GM21825 (cell line): ENCODE results near the gene PTPRM.

Experiments used
- ATAC-seq: cut with Tn5 transposase; IDR thresholded peaks from one replicate; pipeline ENCODE4 v1.9.1; 2021; ENCODE audit warnings: mild to moderate bottlenecking, moderate library complexity; ENCODE audit not compliant: unreplicated experiment

Gene PTPRM

DNA sequence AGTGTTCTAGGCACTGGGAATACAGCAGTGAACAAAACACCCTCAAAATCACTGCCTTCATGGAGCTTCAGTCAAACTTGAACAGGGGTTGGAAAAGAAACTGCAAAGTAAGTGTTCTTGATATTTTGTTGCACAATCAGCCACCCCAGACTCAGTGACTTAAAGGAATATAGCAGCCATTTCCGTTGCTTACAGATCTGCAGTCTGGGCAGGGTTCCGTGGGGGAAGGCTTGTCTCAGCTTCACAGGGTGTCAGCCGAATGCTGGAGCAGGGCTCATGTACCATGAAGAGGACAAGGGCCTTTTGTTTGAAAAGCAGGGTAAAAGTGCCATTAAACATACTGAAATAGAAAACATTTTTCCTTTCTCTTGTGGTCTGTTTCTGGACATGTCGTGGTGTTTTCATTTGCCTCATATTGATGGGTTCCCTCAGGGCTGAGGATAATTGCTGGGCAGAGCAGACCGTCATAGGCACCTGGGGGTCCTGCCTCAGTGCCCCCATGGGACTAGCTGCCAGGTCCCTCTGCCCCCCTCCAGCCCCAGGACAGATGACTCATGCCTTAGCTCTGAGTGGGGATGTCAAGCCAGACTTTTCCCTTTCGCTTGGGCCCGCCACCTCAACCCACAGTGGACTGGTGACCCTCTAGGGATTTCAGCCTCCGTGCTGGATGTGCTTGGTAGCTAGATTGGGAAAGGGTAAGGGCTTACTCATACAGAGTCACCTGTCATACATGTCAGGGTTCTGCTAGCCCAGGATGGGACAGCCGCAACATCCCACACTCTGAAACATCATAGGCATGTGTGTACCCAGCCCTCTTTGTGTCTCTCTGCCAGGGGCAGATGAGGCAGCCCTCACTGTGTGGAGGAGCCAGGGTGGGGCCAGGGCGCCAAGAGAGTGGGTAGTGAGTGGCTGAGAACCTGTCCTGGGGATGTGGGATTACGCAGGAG lies 96.5 kb downstream of the PTPRM start:
- no peak for ATAC-seq

DNA sequence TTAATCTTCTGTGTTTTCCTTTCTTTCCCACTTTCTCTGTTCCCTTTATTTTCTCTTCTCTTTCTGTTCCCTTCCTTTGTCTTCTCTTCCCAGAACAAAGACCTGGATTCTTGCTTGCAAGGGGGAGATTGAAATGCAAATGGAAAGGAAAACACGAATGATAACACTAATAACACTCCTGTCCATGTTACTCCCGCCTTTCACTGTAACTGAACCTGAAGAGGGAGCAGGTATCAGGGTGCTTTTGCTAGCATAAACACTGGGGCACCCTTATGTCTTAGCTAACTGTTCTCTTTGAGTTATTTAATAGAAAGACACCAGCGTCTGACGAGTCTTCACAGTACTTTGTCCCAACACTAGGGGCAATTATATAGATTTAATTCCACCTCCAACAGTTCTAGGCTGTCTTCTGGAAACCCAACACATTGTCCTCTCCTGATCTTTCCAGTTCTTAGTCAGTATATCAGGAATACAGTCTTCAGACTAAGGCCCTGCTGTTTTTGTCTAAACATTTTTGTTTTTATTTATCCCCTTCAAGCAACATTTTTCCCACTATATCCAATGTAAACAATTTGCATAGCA lies 99.2 kb downstream of the PTPRM start:
- no peak for ATAC-seq

DNA sequence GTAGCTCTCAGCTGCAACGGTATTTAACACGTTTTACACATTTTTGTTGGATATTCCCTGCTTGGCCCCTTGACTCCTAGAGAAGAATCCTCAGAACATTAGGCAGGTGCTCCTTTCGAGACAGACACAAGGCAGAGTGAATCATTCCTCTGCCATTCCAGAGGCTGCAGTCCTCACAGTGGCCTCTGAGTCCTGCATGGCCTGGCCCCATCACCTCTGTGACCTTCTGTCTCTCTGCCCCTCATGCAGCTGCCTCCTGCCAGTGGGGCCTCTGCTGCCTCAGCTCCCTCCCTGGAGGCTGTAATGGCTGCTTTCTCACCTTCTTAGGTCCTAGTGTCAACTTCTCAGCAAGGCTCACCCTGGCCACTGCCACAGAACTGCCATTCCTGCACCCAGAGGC lies 101.3 kb downstream of the PTPRM start:
- no peak for ATAC-seq

DNA sequence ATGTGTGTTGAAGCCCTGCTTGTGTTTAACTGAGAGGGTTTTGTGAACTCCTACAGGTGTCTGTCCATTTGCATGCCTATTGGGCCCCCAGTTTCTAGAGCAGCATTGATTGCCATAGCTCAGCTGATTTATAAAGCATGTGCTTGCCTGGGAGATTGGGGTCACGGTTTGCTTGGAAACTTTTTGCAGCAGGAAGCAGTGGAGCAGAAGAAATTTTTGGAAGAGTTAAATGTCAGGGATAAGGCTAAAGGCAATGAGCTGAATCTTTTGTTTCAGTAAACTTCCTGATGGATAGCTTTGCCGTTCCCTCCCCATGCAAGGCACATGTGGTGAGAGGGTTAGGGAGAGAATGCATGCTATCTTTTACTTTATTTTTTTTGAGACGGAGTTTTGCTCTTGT lies 102.2 kb downstream of the PTPRM start:
- no peak for ATAC-seq

DNA sequence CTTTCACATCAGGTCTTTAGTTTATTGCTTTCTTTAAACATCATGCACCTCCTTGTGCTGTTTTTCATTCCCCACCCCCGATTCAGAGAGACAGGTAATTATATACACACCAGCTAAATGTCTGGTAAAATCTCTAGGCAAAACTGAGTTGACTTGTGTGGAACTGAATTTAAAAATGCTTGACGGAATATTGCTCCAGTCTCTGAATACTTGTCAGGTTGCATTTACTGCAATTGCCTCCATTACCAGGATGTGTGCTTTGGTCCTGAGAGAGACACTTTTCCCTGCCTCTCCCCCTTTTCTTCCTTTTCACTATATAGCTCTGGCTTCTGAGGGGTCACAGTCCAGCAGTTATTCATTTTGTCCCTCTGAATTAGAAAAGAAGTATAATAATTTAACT lies 104.0 kb downstream of the PTPRM start:
- no peak for ATAC-seq

DNA sequence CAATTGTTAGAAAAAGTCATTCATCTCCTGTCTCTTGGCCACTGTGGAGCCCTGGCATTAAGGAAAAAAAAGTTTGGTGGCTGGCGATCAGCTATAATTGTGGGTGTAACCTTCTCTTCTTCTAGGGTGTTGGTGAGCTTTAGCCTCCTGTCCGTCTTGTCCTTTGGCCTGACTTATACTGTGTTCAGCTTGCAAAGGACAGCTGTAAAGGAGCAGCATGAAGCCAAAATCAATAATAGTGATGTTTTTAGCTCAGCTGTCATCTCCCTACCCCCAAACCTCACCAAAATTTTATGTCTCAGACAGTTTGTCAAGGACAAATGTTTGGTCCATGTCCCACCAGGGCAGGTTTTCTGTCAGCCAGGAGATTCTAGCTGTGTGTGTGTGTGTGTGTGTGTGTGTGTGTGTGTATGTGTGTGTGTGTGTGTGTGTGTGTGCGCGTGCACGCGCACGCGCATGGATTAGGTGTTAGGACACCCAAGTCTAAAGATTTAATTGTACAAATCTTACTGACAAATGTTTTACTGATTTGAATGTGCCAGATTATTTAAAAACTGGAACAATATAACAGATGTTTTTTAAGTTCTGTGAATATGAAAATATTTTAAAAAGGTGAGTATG lies 109.2 kb downstream of the PTPRM start:
- no peak for ATAC-seq

DNA sequence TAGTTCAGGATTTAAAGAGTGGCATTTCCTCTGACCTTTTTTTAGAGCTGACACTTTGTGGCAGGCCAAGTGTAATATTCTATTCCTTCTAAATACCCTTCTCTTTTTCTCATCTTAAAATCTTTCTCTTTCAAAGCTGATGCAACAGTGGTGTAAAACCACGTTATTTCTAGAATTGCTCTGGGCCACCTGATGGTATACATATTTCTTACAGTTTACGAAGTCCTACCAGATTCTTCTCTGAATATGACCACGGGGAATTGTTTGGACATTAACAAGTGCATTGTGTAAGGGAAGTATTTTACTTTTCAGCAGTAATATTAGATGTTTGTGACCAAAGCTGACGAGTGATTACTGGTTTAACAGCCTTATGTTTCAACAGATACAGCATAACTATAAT lies 109.9 kb downstream of the PTPRM start:
- ATAC-seq = no peak

DNA sequence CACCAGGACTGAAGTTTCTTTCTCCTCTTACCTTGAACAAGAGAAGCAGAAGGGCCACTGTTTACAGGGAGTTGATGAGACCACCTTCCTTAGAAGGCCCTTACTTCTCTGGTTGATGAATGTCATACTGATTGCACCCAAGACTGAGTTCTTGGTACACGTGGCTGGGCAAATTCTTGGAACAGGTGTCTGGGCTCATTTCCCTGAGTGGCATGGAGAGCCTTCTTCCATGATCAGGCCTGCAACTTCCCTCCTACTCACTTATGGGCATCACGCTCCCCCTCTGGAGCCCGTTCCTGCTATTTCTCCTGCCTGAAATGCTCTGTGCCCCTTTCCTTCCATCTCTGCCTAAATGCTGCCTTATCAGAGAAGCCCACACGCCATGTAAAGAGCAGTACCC lies 110.3 kb downstream of the PTPRM start:
- no peak for ATAC-seq

DNA sequence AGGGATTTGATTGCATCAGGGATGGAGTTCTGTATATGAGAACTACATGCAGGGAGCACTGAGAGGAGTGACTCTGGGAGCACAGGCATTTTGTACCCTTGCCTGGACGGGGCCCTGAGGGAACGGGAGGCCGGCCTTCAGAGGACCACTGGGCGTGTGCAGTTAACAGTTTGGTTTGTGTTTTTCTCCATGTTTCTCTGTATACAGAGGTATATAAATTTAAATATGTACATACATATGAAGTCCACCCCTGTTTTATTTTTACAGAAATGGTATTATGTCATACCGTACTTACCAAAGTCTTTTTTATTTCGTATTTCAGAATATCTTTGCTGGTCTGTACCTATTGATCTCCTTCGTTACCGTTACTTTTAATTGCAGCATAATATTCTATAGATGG lies 111.3 kb downstream of the PTPRM start:
- no peak for ATAC-seq

DNA sequence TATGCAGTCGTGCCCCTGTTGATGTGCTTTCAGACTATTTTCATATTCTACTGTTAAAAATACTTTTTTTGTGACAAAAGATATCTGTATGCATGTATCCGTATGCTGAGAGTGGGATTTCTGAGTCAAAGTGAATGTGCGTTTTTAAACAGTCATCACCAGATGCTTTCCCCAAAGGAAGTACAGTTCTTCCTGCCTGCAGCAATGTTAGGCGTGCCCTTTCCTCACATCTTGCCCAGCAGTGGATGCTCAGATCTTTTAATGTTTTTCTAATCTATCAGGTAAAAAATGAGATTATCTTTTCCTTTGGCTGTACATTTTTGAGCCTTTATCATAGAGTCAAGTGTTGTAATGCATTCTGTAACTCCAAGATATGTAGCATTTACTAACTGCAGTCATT lies 111.7 kb downstream of the PTPRM start:
- ATAC-seq = no peak

DNA sequence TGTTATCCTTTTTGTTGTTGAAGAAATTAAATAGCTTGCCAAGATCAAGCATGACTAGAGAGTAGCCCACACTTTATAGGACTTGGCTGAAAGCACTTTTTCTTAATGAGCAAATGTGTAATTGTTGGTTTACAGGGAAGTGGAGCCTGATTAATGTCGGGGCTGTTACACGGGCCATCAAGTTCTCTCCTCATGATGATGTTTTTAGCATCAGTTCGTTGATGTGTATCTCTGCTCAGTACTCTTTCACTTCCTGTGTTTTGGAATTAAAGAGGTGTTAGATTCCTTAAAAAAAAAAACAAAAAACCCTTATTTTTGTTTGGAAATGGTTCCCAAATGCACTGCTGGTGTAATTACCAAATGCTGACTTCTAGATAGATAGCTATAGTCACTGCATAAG lies 114.2 kb downstream of the PTPRM start:
- no peak for ATAC-seq

DNA sequence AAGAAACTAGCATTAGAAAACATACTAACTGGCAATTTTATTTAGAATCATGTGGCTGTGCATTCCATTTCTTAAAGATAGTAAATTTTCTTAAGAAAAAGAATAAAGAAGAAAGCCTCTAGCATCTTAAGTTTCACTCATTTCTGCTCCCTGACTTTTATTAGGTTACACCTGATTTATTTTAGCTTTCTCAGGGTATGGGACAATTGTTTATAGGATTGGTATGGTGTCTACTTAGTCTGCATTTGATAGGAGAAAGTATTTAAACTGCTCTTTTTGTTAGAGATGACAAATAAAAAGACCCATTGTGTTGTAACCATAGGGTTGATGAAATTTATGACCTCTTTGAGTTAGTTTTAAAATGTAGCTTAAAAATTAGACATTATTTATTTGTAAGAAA lies 115.2 kb downstream of the PTPRM start:
- no peak for ATAC-seq

DNA sequence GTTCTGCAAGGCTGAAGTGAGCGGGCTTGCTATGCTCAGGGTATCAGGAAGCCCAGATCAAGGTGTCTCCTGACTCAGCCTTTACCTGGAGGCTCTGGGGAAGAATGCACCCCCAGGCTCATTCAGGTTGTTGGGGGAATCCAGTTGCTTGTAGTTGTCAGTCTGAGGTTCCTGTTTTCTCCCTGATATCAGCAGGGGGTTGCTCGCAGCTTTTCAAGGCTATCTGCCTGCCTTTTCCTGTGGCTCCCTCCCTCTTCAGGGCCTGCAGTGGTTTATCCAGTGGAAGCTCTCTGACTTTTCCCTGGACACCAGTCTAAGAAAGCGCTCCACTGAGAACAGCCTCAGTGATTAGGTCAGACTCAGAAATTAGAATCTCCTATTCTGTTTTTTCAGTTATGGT lies 116.6 kb downstream of the PTPRM start:
- no peak for ATAC-seq

DNA sequence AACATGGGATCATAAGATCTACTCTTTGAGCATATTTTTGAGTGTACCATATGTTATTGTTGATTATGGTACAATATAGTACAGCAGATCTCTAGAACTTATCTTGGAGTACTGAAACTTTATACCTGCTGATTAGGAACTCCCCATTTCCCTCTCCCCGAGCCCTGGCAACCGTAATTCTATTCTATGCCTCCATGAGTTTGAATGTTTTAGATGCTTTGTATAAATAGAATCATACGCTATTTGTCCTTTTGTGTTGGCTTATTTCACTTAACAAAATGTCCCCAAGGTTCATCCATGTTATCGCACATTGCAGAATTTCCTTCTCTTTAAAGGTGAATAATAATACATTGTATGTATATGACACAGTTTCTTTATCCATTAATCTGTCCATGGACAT lies 117.2 kb downstream of the PTPRM start:
- ATAC-seq = no peak

DNA sequence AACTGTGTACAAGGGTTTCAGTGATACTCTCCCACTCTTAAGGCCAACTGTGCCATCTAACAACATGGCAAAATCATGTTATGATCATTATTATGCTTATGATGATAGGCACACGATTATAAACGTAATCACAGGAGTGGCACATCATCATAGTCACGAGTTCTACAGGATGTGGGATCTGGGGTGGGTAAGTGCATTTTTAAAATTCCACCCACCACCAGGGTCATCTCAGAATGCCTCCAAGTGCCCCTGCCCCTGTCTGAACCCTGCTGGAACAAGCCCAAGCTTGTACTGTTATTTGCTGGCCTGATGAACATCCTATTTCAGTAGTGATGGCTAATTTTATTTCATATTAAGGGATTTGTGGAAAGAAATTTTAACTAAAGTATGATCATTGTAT lies 117.8 kb downstream of the PTPRM start:
- no peak for ATAC-seq

DNA sequence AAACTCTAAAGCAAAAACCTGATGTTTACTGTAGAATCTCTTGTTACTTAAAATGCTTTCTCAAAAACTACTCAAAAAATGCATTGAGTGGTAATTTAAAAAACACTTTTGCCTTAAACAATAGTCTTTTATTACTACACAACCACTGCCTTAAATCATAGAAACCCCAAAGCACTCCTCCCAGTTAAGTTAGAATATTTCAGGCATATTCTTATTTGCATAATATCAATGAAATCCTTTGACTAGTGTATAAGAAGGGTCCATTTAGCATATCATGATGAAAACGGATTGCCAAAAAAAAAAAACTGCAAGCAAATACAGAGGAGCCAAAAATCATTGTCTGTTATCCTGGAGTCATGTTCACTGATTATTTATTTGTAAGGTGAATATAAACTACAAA lies 119.2 kb downstream of the PTPRM start:
- no peak for ATAC-seq

DNA sequence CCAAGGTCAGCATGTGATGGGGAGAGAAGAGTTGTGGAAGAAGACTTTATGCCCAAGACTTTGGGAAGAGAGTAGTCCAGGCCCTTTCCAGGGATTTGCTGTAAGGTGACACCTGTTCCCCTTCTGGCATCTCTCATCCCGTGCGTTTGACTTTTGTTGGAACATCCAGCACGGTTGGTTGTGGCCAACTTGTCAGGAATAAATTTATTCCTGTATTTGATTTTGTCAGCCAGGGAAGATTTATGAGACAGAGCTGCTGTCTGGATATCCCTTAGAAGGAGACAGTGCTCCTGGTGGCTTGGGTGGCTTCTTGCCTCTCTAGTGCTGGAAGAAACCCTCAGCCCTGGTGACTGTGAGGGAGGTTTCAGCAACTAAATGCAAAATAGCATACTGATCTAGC lies 121.5 kb downstream of the PTPRM start:
- no peak for ATAC-seq

DNA sequence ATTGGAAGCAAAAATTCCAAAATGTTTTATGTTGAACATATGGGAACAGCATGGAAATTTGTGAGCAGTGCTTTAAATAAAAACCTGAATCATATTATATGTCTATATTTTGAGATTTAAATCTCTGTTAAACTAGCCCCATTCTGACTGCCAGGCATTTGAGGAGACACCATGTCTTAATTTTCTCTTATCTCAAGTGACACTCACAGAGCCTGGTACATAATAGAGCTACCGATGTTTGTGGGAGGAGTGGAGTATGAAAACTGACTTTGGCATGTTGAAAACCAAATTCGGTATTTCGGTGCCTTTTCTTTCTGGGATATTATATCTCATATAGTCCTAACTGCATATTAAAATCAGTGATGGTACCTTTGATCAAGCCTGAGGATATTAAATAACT lies 124.1 kb downstream of the PTPRM start:
- ATAC-seq = no peak

DNA sequence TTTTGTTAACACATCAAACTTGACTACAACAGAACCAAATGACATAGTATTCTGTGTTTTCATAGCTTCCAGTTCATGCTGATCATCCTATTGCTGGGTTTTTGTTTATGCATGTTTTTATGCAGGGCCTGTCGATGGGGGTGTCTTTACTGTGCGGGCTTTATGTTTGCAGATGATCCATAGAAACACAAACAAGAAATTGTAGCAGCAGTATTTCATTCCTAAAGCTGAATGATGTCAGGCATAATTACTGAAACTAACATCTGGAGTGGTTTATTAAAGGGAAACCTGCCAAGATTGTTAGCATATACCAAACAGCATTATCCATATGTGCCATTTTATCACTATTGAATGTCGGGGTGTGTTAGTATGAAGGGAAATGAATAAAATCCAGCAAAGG lies 129.7 kb downstream of the PTPRM start:
- ATAC-seq = no peak

DNA sequence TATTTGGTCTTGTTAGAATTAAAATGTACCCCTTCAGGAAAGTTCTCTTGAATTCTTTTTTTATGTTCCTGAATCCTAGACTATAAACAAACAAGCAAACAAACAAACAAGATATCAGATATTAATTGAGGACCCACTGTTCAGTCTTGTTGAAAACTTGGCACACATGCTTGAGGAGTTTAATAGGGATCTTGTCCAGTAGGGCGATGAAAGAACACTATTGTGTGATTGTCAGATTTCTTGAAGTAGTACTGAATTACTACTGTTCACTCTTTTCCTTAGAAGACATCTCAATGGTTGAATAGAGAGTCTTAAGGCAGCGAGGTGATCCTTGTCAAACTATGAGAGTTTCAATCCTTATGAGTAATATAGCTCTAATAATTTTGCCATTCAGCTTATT lies 130.2 kb downstream of the PTPRM start:
- no peak for ATAC-seq

DNA sequence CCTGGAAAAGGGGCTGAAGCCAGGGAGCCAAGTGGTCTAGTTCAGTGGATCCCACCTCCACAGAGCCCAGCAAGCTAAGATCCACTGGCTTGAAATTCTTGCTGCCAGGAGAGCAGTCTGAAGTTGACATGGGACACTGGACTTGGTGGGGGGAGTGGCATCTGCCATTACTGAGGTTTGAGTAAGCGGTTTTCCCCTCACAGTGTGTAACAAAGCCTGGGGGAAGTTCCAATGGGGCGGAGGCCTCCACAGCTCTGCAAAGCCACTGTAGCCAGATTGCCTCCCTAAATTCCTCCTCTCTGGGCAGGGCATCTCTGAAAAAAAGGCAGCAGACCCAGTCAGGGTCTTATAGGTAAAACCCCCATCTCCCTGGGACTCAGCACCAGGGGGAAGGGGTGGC lies 144.4 kb downstream of the PTPRM start:
- ATAC-seq = no peak

DNA sequence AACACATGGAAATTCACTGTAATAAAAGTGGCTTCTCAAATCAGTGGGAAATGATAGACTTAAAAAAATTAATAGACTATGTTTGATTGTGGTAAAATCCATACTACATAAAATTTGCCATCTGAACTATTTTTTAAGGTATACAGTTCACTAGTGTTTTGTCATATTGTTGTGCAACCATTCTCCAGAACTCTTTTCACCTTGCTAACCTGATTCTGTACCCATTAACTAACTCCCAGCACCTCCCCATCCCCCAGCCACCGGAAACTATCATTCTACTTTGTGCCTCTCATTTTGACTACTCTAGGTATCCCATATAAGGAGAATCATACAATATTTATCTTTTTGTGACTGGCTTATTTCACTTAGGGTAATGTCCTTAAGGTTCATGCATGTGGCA lies 153.3 kb downstream of the PTPRM start:
- ATAC-seq = no peak
